ENCODE measurements around the gene TXNRD2. TPM values are rescaled to one million over a fixed set of nuclear protein-coding genes. Genes with fewer than 3 reads are reported as not detected.

The TXNRD2 gene
- total RNA-seq, 1 experiment from 2014 or later, result 19.7 TPM

DNA sequence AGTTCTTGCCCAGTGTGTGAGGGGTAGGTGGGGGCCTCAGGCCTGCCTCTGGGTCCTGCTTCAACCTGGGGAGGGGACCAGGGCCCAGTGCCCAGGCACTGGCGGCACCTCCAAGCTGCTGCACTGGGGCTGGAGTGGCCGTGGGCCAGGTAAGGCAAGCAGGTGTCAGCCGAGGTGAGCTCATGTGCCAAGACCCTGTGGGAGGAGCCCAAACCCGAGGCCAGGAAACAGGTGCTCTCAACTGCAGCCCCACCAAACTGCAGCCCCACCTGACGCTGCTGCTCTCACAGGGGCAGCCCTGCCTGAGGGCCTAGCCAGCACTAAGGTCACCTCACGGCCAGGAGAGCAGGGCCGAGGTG is 68.9 kb downstream of the TXNRD2 start:
- H3K9me2 ChIP-seq (ENCODE audit: insufficient read depth), result no peaks in the 10 kb centered on the region
- ChIA-PET CTCF (no interaction called here), POLR2A (no interaction called here), RAD21 (ENCODE audit: low non-redundant PET in 1 of 2, low total read pairs in 2 of 2, uncharacterized antibody in 2 of 2, unreplicated experiment in 2 of 2) (no interaction called here)
- H3K27ac ChIP-seq (ENCODE audit: low read depth, low read length), result no peak overlapping the region
- H4K20me1 ChIP-seq (ENCODE audit: insufficient read depth), result no peaks in the 10 kb centered on the region
- H3K9me3 ChIP-seq (ENCODE audit: control insufficient read depth in 1 of 2, insufficient read depth in 1 of 2, low read depth in 1 of 2, low read length in 2 of 2), result no peaks in the 10 kb centered on the region
- no peak overlapping the region for H3K9ac ChIP-seq (ENCODE audit: low read length)
- no TSS peak for BruUV-seq (replicated peaks)
- no peaks in the 10 kb centered on the region for H3K36me3 ChIP-seq (ENCODE audit: control insufficient read depth in 1 of 2, insufficient read depth in 2 of 2, low read length in 2 of 2)
- no peak overlapping the region for H2AFZ ChIP-seq (ENCODE audit: low read depth, low read length, poor library complexity, severe bottlenecking)
- no peaks in the 10 kb centered on the region for H3K27me3 ChIP-seq (ENCODE audit: insufficient read depth, low read length)
- intact Hi-C loops (cut with micrococcal nuclease), result no loop called here
- TF ChIP-seq, protein P1, sequence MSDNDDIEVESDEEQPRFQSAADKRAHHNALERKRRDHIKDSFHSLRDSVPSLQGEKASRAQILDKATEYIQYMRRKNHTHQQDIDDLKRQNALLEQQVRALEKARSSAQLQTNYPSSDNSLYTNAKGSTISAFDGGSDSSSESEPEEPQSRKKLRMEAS (IDR thresholded peaks at IDR 0.05), result no peak
- no peak for ATAC-seq
- H3K79me2 ChIP-seq (ENCODE audit: insufficient read depth, low read length), result no peaks in the 10 kb centered on the region
- H3K4me3 ChIP-seq (replicated peaks in 1 of 2; ENCODE audit: low read depth in 1 of 2, low read length in 2 of 2), result no peak overlapping the region
- no peak for DNase-seq (ENCODE audit: low read depth, low spot score)
- no peak overlapping the region for H3K4me2 ChIP-seq (ENCODE audit: low read length)
- no peaks in the 10 kb centered on the region for H3K4me1 ChIP-seq (ENCODE audit: control insufficient read depth in 1 of 2, insufficient read depth in 2 of 2, low read length in 2 of 2)

DNA sequence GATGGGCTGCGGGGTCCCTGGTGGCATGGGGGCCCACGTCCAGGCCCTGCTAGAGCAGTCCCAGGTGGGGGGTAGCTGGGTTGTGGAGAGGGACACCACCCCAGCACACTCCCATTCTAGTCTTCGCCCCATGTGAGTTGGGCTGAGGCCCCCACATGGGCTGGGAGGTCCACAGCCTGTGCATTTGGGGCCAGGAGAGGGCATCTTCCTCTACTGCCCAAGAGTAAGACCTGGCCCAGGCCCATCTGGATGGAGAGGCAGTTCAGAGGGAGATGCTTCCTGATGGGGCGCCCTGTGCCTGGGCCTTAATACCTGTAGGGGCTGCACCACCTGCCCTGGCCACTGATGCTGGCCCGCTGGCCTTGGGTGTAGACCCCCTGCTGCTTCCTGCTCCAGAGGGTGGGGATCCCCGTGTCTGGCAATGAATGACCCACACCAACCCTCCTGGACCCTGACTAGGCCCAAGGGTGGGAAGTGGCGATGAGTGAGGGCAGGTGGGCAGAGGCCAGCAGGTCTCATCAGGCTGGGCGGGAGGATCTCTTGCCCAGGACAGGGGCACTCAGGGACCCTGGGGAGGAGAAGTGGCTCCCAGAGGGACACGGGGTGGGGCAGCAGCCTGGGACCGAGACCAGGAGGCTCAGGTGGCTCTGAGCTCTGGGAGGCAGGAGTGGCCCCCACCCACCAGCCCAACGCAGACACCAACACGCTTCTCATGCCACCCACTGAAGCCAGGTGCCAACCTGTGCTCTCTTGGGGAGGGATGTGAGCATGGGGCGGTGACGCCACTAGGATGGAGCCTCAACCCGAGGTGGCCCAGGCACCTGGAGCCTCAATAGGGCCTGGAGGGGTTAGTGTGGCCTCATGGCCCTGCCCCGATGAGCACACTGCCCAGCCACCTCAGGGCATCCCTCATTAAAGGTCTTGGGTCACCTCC is 69.5 kb downstream of the TXNRD2 start:
- H3K4me2 ChIP-seq (ENCODE audit: low read length), result no peak overlapping the region
- no peaks in the 10 kb centered on the region for H3K9me2 ChIP-seq (ENCODE audit: insufficient read depth)
- H3K9me3 ChIP-seq (ENCODE audit: control insufficient read depth in 1 of 2, insufficient read depth in 1 of 2, low read depth in 1 of 2, low read length in 2 of 2), result no peaks in the 10 kb centered on the region
- H2AFZ ChIP-seq (ENCODE audit: low read depth, low read length, poor library complexity, severe bottlenecking), result no peak overlapping the region
- H3K4me1 ChIP-seq (ENCODE audit: control insufficient read depth in 1 of 2, insufficient read depth in 2 of 2, low read length in 2 of 2), result no peaks in the 10 kb centered on the region
- TF ChIP-seq, protein P1 (IDR thresholded peaks at IDR 0.05), result no peak
- no peak for TF ChIP-seq CBX3 (IDR thresholded peaks at IDR 0.05; ENCODE audit: low read depth)
- TF ChIP-seq ZFX (IDR thresholded peaks at IDR 0.05), result no peak
- TF ChIP-seq, protein P2, sequence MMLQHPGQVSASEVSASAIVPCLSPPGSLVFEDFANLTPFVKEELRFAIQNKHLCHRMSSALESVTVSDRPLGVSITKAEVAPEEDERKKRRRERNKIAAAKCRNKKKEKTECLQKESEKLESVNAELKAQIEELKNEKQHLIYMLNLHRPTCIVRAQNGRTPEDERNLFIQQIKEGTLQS (IDR thresholded peaks at IDR 0.05), result no peak
- no peaks in the 10 kb centered on the region for H3K27me3 ChIP-seq (ENCODE audit: insufficient read depth, low read length)
- no TSS peak for BruUV-seq (replicated peaks)
- CTCF ChIA-PET, result no interaction called here
- DNase-seq (ENCODE audit: low read depth, low spot score) (no peak), ATAC-seq (no peak)
- no peaks in the 10 kb centered on the region for H3K36me3 ChIP-seq (ENCODE audit: control insufficient read depth in 1 of 2, insufficient read depth in 2 of 2, low read length in 2 of 2)
- H3K79me2 ChIP-seq (ENCODE audit: insufficient read depth, low read length), result no peaks in the 10 kb centered on the region
- H3K27ac ChIP-seq (ENCODE audit: low read depth, low read length), result no peak overlapping the region
- POLR2A ChIA-PET, result interaction anchor here (1.0 kb wide), 1 partner anchor 16 kb away, joined by 3 read pairs; no protein-coding TSS in a partner anchor
- H3K9ac ChIP-seq (ENCODE audit: low read length), result no peak overlapping the region
- intact Hi-C loops (cut with micrococcal nuclease), result no loop called here
- H4K20me1 ChIP-seq (ENCODE audit: insufficient read depth), result no peaks in the 10 kb centered on the region
- RAD21 ChIA-PET (ENCODE audit: low non-redundant PET in 1 of 2, low total read pairs in 2 of 2, uncharacterized antibody in 2 of 2, unreplicated experiment in 2 of 2), result no interaction called here
- no peak overlapping the region for H3K4me3 ChIP-seq (replicated peaks in 1 of 2; ENCODE audit: low read depth in 1 of 2, low read length in 2 of 2)

Measured in HCT116 (cell line).